SK-N-SH treated with all-trans-retinoic acid at 6 μM for 48 hours (cell line): Measurements from ENCODE around the gene BNC2.

Source experiments
- ARNTL ChIP-seq: fragments of 450-650 bp; formaldehyde crosslinking; IDR thresholded peaks from 2 replicates; pipeline ENCODE4 v1.5.0; 2020; ENCODE audit warnings: low read depth, mild to moderate bottlenecking, moderate library complexity, borderline replicate concordance
- BACH2 ChIP-seq: fragments of 250-450 bp; sonication (Bioruptor Pico); IDR thresholded peaks from 2 replicates; pipeline ENCODE4 v1.9.0; 2021; ENCODE audit warnings: mild to moderate bottlenecking, borderline replicate concordance
- CSDC2 ChIP-seq: fragments of 250-450 bp; sonication (Bioruptor Pico); IDR thresholded peaks from 2 replicates; pipeline ENCODE4 v1.5.0; 2020; ENCODE audit warnings: mild to moderate bottlenecking, moderate library complexity
- ISL1 ChIP-seq: fragments of 250-450 bp; sonication (Bioruptor Pico); IDR thresholded peaks from 2 replicates; pipeline ENCODE4 v2.1.2; 2022; ENCODE audit warnings: mild to moderate bottlenecking, moderate library complexity
- RARB ChIP-seq: fragments of 250-450 bp; sonication (Bioruptor Pico); IDR thresholded peaks from 2 replicates; pipeline ENCODE4 v1.8.0; 2021; ENCODE audit warnings: mild to moderate bottlenecking, moderate library complexity
- ZFP3 ChIP-seq: fragments of 250-450 bp; sonication (Bioruptor Pico); IDR thresholded peaks from 2 replicates; pipeline ENCODE4 v1.5.0; 2020; ENCODE audit warnings: mild to moderate bottlenecking, moderate library complexity
- ZNF565 ChIP-seq: fragments of 450-650 bp; formaldehyde crosslinking; conservative IDR thresholded peaks from 2 replicates; pipeline ENCODE4 v1.5.0; 2020; ENCODE audit warnings: low read depth, mild to moderate bottlenecking, moderate library complexity
- ZNF70 ChIP-seq: fragments of 450-650 bp; formaldehyde crosslinking; IDR thresholded peaks from 2 replicates; pipeline ENCODE4 v1.5.0; 2020; ENCODE audit warnings: mild to moderate bottlenecking, moderate library complexity
- TF ChIP-seq, protein P1 (sequence below): fragments of 250-450 bp; sonication (Bioruptor Pico); IDR thresholded peaks from 2 replicates; pipeline ENCODE4 v1.8.0; 2020; ENCODE audit warnings: mild to moderate bottlenecking, moderate library complexity, borderline replicate concordance
- TF ChIP-seq, protein P2 (sequence below): fragments of 250-450 bp; sonication (Bioruptor Pico); IDR thresholded peaks from 2 replicates; pipeline ENCODE4 v1.5.1; 2020; ENCODE audit warnings: low read depth, mild to moderate bottlenecking, moderate library complexity
- TF ChIP-seq, protein P3 (sequence below): fragments of 250-450 bp; sonication (Bioruptor Pico); IDR thresholded peaks from 2 replicates; pipeline ENCODE4 v1.8.0; 2021; ENCODE audit warnings: low read depth, mild to moderate bottlenecking, moderate library complexity, borderline replicate concordance

DNA sequence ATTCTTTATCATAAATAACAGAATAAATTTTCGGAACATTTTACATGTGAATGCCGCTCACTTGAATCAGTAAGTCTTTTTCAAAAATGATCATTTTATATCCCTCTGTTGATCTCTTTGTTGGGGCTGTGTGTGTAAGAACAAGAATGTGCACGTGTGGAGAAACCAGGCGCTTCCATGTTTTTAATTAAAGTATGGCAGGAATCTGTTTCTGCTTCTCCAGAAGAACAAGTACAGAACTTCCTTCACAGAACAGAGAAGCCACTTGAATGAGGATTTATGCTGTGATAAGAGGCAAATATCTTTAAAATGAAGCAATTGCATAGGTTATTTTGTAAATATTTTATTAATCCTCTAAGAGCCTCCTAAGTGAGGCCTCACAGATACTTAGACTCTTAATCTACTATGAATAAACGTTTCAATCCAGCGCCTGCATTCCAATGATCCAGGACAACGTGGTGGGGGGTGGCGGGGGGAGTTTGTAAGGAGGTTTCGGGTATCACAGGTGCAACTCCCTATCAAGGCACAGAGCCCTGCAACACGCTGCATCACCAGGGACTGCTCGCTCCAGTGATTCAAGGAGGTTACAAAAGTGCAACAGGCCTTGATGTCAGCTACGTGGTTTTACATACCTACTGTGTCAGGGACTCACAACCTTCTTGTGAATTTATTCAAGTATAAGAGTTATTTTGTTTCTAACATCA lies 409.2 kb downstream of the BNC2 start:
- TF ChIP-seq ARNTL (CRISPR knock-in tag) (no peak), ISL1 (no peak), CSDC2 (CRISPR knock-in tag) (no peak), ZNF565 (CRISPR knock-in tag) (no peak), ZFP3 (CRISPR knock-in tag) (no peak), ZNF70 (CRISPR knock-in tag) (no peak), RARB (CRISPR knock-in tag) (no peak), BACH2 (CRISPR knock-in tag) (no peak)
- TF ChIP-seq, protein P1, sequence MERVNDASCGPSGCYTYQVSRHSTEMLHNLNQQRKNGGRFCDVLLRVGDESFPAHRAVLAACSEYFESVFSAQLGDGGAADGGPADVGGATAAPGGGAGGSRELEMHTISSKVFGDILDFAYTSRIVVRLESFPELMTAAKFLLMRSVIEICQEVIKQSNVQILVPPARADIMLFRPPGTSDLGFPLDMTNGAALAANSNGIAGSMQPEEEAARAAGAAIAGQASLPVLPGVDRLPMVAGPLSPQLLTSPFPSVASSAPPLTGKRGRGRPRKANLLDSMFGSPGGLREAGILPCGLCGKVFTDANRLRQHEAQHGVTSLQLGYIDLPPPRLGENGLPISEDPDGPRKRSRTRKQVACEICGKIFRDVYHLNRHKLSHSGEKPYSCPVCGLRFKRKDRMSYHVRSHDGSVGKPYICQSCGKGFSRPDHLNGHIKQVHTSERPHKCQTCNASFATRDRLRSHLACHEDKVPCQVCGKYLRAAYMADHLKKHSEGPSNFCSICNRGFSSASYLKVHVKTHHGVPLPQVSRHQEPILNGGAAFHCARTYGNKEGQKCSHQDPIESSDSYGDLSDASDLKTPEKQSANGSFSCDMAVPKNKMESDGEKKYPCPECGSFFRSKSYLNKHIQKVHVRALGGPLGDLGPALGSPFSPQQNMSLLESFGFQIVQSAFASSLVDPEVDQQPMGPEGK (CRISPR knock-in tag) = no peak
- TF ChIP-seq, protein P2, sequence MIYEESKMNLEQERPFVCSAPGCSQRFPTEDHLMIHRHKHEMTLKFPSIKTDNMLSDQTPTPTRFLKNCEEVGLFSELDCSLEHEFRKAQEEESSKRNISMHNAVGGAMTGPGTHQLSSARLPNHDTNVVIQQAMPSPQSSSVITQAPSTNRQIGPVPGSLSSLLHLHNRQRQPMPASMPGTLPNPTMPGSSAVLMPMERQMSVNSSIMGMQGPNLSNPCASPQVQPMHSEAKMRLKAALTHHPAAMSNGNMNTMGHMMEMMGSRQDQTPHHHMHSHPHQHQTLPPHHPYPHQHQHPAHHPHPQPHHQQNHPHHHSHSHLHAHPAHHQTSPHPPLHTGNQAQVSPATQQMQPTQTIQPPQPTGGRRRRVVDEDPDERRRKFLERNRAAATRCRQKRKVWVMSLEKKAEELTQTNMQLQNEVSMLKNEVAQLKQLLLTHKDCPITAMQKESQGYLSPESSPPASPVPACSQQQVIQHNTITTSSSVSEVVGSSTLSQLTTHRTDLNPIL (CRISPR knock-in tag) = no peak
- TF ChIP-seq, protein P3, sequence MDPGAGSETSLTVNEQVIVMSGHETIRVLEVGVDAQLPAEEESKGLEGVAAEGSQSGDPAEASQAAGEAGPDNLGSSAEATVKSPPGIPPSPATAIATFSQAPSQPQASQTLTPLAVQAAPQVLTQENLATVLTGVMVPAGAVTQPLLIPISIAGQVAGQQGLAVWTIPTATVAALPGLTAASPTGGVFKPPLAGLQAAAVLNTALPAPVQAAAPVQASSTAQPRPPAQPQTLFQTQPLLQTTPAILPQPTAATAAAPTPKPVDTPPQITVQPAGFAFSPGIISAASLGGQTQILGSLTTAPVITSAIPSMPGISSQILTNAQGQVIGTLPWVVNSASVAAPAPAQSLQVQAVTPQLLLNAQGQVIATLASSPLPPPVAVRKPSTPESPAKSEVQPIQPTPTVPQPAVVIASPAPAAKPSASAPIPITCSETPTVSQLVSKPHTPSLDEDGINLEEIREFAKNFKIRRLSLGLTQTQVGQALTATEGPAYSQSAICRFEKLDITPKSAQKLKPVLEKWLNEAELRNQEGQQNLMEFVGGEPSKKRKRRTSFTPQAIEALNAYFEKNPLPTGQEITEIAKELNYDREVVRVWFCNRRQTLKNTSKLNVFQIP (CRISPR knock-in tag) = no peak
